Mucosa of rectum (tissue), 2 donors: ENCODE measurements around the gene LMO2.

Experiments
- H3K27ac ChIP-seq, 2 donors: one replicate each; pipeline ENCODE4 v1.7.0; 2013; ENCODE audit warnings: inconsistent platforms in 2 of 2, low read depth in 2 of 2, low read length in 2 of 2
- H3K27me3 ChIP-seq, 2 donors: one replicate each; pipeline ENCODE4 v1.7.0; 2013; ENCODE audit warnings: low read length in 2 of 2; ENCODE audit not compliant: control insufficient read depth in 2 of 2, insufficient read depth in 2 of 2
- H3K36me3 ChIP-seq, 2 donors: one replicate each; pipeline ENCODE4 v1.7.0; 2013; ENCODE audit warnings: low read length in 2 of 2; ENCODE audit not compliant: control insufficient read depth in 2 of 2, insufficient read depth in 2 of 2
- H3K4me1 ChIP-seq, 2 donors: one replicate each; pipeline ENCODE4 v1.7.0; 2013; ENCODE audit warnings: low read length in 2 of 2, mild to moderate bottlenecking in 1 of 2; ENCODE audit not compliant: control insufficient read depth in 2 of 2, insufficient read depth in 2 of 2
- H3K4me3 ChIP-seq, 2 donors: one replicate each; pipeline ENCODE4 v1.7.0; 2013; ENCODE audit warnings: low read length in 2 of 2
- H3K9ac ChIP-seq, 2 donors: one replicate each; pipeline ENCODE4 v1.7.0; 2013; ENCODE audit warnings: low read length in 2 of 2, low read depth in 1 of 2, mild to moderate bottlenecking in 1 of 2
- H3K9me3 ChIP-seq, 2 donors: one replicate each; pipeline ENCODE4 v1.7.0; 2013; ENCODE audit warnings: low read length in 2 of 2; ENCODE audit not compliant: control insufficient read depth in 2 of 2
- donor health status: healthy.
- donor health status: Normal muscosa, but diverticular disease.

The LMO2 gene

DNA sequence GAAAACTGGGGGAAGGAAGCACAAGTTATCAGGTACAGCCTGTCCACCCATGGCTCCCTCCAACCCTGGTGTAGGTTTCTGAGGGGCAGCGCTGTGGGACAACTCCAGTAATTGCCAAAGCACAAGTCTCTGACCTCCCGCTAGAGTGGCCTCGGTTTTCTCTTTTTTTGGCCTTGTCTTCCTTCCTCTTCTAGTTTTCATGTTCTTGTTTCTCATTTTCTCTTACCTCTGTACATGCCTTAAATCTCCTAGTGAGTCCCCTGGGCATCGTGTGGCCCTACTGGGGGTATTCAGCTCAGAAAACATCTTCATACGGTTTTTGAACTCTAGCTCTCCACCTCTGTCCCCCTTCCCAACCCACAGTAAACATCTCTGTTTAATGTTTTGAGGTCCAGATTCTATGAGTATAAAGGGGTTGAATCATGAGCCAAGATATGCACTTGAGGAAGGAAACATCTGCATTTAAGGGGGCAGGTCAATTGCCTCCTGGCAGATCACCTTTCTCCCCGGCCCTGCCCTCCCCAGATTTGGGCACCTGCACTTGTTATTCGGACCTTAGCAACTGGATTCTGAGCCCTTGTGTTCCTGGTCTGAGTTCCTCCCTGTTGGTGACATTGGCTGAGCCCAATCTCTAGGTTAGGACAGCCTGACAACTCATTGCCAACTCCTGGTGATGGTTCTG, 8.4 kb upstream of the LMO2 start:
- no peaks in the 10 kb centered on the region for H3K9me3 ChIP-seq
- no peak overlapping the region for H3K4me3 ChIP-seq
- peaks cover 0 to 4% of the 10 kb centered on the region in 2 donors for H3K4me1 ChIP-seq
- H3K27me3 ChIP-seq: peaks cover 0 to 4% of the 10 kb centered on the region in 2 donors
- H3K36me3 ChIP-seq: no peaks in the 10 kb centered on the region
- no peak overlapping the region for H3K9ac ChIP-seq
- no peak overlapping the region for H3K27ac ChIP-seq

DNA sequence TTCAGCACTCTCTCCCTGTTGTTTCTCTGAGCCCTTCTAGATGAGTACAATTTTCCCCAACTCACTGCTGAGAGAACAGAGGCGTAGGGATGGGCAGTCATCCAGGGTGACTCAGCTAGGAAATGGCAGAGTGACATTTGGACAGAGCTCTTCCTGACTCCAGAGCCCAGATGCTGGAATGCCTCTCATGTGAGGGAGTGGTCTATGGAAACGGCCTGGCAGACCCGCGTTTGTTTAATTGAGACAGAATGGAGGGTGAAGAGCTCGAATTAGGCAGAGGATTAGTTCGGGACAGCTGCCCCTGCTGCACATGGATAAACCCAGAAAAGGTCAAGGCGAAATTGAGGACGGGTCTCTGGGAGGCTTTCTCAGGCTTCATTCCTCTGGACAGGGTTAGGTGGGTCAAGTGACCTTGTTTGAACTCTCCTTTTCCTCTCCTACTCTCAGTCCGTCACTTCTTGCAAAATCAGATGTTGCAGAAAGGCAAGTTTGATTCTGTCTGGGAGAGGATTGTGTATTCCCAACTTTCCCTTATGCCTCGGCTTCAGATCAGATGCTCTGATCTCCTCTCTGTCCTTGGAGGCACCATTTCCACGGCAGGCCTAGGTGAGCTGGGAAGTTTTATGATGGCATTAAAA, 7.6 kb upstream of the LMO2 start:
- Histone ChIP-seq H3K4me3 (no peak overlapping the region), H3K9me3 (no peaks in the 10 kb centered on the region), H3K27ac (no peak overlapping the region), H3K36me3 (no peaks in the 10 kb centered on the region), H3K9ac (no peak overlapping the region), H3K27me3 (peaks cover 0 to 4% of the 10 kb centered on the region in 2 donors), H3K4me1 (peaks cover 0 to 4% of the 10 kb centered on the region in 2 donors)

DNA sequence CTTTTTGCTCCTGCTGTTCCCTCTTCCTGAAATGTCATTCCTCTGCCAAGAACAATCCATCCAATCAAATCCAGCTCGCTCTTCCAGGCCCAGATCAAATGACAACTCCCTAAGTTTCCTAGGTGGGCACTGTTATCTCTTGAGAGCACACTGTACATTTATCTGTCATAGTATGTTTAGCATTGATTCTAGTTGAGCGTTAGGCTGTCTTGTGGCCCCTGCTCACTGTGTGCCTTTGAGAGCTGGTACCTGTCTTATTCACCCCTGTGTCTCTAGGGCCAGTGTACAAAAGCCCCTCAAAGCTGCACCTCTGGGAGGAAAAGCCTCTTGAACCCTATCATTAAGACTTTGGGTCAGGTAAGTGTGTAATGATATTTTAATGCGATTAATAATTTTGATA, 7.1 kb upstream of the LMO2 start:
- Histone ChIP-seq H3K27me3 (peaks cover 0 to 4% of the 10 kb centered on the region in 2 donors), H3K36me3 (no peaks in the 10 kb centered on the region), H3K9me3 (no peaks in the 10 kb centered on the region), H3K4me1 (peaks cover 0 to 6% of the 10 kb centered on the region in 2 donors), H3K27ac (peak overlapping the region in 1 of 2 donors; percentile 13), H3K9ac (no peak overlapping the region), H3K4me3 (no peak overlapping the region)

DNA sequence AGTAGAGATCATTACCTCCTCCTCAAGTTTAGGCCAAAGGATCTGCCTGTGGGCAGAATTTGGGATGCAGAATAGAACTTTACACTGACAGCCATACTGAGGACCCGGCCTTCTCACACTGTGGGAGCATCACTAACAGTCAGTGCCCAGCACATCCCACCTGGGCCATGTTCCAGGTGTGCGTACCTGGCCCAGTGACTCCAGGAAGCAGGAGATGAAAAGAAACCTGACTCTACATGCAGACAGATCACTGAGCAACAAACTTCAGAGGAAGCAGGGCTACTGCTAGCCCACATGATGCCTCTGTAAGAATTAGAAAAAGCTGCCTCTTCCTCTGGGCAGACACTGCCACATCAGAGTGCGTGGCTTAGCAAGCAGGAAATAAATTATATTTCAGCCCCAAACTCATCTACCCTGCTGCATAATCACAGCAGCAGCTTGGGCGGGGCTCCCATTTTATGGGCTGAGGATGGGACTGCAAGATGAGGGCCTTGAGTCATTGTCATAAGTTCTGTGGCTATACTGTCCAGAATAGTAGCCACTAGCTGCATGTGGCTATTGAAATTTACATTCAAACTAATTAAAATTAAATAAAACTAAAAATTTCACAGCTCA, 6.0 kb upstream of the LMO2 start:
- Histone ChIP-seq H3K4me3 (no peak overlapping the region), H3K36me3 (no peaks in the 10 kb centered on the region), H3K4me1 (peaks cover 0 to 8% of the 10 kb centered on the region in 2 donors), H3K27me3 (peaks cover 0 to 4% of the 10 kb centered on the region in 2 donors), H3K9me3 (no peaks in the 10 kb centered on the region), H3K9ac (no peak overlapping the region), H3K27ac (no peak overlapping the region)

DNA sequence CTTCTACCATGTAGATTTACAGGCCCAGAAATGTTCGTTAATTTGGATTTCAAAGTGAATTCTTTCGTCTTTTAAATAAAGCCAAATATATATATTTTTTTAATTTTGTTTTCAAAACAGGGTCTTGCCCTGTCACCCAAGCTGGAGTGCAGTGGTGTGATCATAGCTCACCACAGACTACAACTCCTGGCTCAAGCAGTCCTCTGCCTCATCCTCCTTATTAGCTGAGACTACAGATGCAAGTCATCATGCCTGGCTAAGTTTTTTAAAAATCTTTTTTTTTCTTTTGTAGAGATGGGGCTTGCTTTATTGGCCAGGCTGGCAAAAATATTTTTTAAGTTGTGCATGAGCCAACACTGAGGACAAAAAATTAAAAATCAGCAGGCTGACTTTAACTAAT, 5.0 kb upstream of the LMO2 start:
- H3K27ac ChIP-seq: no peak overlapping the region
- no peak overlapping the region for H3K4me3 ChIP-seq
- H3K36me3 ChIP-seq: no peaks in the 10 kb centered on the region
- peaks cover 0 to 4% of the 10 kb centered on the region in 2 donors for H3K27me3 ChIP-seq
- peaks cover 0 to 8% of the 10 kb centered on the region in 2 donors for H3K4me1 ChIP-seq
- no peaks in the 10 kb centered on the region for H3K9me3 ChIP-seq
- H3K9ac ChIP-seq: no peak overlapping the region

DNA sequence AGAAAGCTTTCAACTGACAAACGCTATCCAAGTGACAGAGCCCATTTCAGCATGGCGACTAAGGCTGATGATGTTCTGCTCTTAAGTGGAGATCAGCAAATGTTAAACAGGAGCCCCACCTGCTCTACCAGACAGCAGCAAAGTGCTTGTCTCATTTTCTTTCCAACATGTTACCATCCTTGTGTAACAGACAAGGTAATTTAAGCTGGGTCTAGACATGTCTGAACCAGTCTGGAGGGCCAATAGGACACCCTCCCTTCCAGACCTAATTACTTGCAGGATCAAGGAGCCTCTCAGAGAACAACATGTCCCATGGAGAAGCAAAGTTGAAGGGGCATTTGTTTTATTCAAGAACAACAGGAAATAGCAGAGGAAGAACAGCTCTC, 3.9 kb upstream of the LMO2 start:
- Histone ChIP-seq H3K27ac (no peak overlapping the region), H3K27me3 (peaks cover 0 to 7% of the 10 kb centered on the region in 2 donors), H3K36me3 (no peaks in the 10 kb centered on the region), H3K4me1 (peaks cover 0 to 8% of the 10 kb centered on the region in 2 donors), H3K9me3 (no peaks in the 10 kb centered on the region), H3K4me3 (no peak overlapping the region), H3K9ac (no peak overlapping the region)

DNA sequence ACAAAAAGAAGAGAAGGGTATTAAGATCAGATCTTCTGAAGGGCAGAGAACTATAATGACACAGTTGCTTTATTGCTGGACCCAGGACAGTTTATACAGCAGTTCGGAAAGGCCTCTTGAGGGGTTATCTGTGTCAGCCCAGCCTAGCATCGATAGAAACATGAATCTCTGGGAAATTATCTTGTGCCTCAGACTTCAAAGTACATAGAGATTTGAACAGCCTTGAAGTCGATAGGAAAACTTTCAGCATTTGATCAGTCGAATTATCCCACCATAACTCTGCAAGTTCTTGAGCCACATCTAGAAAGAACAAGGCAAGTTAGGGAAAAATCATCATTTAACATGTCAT, 2.5 kb upstream of the LMO2 start:
- Histone ChIP-seq H3K36me3 (no peaks in the 10 kb centered on the region), H3K27ac (peak overlapping the region in 1 of 2 donors; percentile 11), H3K4me3 (no peak overlapping the region), H3K9me3 (no peaks in the 10 kb centered on the region), H3K4me1 (peaks cover 0 to 8% of the 10 kb centered on the region in 2 donors), H3K27me3 (peaks cover 0 to 7% of the 10 kb centered on the region in 2 donors), H3K9ac (no peak overlapping the region)

DNA sequence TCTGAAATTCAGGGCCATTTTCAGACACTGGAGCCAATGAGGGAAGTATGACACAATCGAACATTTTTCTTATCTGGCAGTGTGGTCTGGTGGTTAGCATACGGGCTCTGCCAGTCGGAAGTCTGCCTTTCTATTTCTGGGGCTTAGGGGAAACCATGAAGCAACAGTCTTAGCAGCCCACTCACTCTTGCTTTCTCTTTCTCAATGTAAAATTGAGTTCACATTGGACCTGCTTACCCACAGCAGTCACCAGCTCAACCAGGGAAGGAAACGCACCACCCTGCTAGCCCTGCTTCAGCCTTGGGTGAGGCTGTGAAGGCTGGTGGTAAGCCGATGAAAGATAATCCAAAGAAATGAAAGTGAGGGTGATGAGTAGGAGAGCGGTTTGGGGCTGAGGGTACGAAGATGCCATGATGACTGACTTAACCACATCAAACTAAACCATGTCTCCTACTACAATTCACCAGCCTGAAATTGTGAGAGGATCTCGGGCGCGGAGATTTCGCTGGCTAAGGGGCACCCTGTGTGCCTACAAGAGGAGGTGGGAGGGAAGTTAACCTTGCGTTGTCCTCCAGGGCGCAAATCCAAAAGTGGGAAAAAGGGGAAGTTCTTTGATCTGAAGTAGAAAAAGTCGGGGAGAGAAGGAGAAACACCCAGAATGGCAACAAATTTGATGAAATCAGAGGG, 2.0 kb upstream of the LMO2 start:
- peaks cover 0 to 7% of the 10 kb centered on the region in 2 donors for H3K27me3 ChIP-seq
- peak overlapping the region in 1 of 2 donors; percentile 11 for H3K27ac ChIP-seq
- H3K4me1 ChIP-seq: peaks cover 0 to 8% of the 10 kb centered on the region in 2 donors
- H3K4me3 ChIP-seq: peak overlapping the region; percentile 24 to 62
- H3K9me3 ChIP-seq: no peaks in the 10 kb centered on the region
- H3K9ac ChIP-seq: no peak overlapping the region
- no peaks in the 10 kb centered on the region for H3K36me3 ChIP-seq

DNA sequence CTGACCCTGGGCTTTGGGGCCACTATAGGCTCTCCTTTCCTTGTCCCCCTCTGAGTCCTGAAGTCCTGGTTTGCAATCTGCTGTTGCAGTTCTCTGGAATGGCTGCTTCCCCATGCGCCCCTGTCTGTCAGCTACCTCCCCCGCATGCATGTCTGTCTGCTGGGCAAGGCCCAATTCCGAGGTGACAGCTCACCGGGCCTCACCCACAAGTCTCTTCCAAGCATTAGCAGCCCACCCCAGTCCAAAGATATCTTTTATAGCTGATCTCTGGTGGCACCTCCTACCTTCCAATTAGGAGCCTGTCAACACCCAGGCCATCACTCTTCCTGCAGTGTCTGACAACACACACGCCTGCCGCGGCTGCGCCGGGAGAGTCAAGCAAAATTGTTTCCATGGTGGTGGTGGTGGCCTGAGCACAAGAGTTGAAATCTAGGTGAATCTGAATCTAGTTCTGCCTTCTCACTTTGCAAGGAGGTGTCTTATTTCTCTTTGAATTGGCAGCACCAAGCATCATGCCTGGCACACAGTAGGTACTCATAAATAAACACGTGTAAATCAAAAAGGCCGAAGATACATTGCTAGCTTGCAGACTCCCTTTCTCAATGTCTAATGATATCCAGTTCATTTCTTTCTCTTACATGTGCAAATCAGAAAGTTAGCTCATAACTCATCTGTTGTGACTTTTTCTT, 1.2 kb upstream of the LMO2 start:
- no peak overlapping the region for H3K4me3 ChIP-seq
- H3K4me1 ChIP-seq: peaks cover 0 to 8% of the 10 kb centered on the region in 2 donors
- no peak overlapping the region for H3K9ac ChIP-seq
- no peaks in the 10 kb centered on the region for H3K9me3 ChIP-seq
- H3K36me3 ChIP-seq: no peaks in the 10 kb centered on the region
- no peak overlapping the region for H3K27ac ChIP-seq
- peaks cover 0 to 7% of the 10 kb centered on the region in 2 donors for H3K27me3 ChIP-seq
